Measurements from ENCODE around the gene NF1.

GRCh38 chr17:31147507-31148202 lies 52.9 kb downstream of the NF1 start:
- TF ChIP-seq CTCF (IDR thresholded peaks at IDR 0.05; ENCODE audit: insufficient read depth, low read depth, low read length) (no peak), EZH2 (IDR thresholded peaks at IDR 0.05; ENCODE audit: insufficient read depth, low read length) (no peak)

Measured in astrocyte (in vitro differentiated cells and primary cell).